Mesendoderm (in vitro differentiated cells): ENCODE measurements around the gene RPP40.

Experiments used
- DNase-seq: peaks from one replicate; pipeline ENCODE4 v3.0.0; 2013
- H2AK5ac ChIP-seq: 2 replicates; pipeline ENCODE4 v1.6.1; 2013; ENCODE audit warnings: low read length, inconsistent platforms
- H2BK120ac ChIP-seq: 2 replicates; pipeline ENCODE4 v1.6.1; 2013; ENCODE audit warnings: low read depth, mild to moderate bottlenecking, low read length, moderate library complexity, mixed read lengths
- H2BK15ac ChIP-seq: replicated peaks from 2 replicates; pipeline ENCODE4 v1.6.1; 2013; ENCODE audit warnings: low read depth, mild to moderate bottlenecking, moderate library complexity
- H2BK5ac ChIP-seq: 2 replicates; pipeline ENCODE4 v1.6.1; 2013; ENCODE audit warnings: low read length, inconsistent platforms
- H3K18ac ChIP-seq: 2 replicates; pipeline ENCODE4 v1.6.1; 2013; ENCODE audit warnings: mild to moderate bottlenecking, low read length, mixed read lengths
- H3K23ac ChIP-seq: one replicate; pipeline ENCODE4 v1.6.1; 2013; ENCODE audit warnings: low read length
- H3K27ac ChIP-seq: 2 replicates; pipeline ENCODE4 v1.5.1; 2013; ENCODE audit warnings: low read depth, mild to moderate bottlenecking, inconsistent platforms, low read length, moderate library complexity
- H3K27me3 ChIP-seq: 2 replicates; pipeline ENCODE4 v1.6.1; 2013; ENCODE audit warnings: low read length, control low read depth, mild to moderate bottlenecking, inconsistent platforms; ENCODE audit not compliant: insufficient read depth, poor library complexity
- H3K36me3 ChIP-seq: 2 replicates; pipeline ENCODE4 v1.6.1; 2013; ENCODE audit warnings: low read length, inconsistent platforms; ENCODE audit not compliant: control insufficient read depth, insufficient read depth
- H3K4ac ChIP-seq: one replicate; pipeline ENCODE4 v1.6.1; 2013; ENCODE audit warnings: low read depth, mild to moderate bottlenecking, low read length, moderate library complexity
- H3K4me1 ChIP-seq: 2 replicates; pipeline ENCODE4 v1.6.1; 2013; ENCODE audit warnings: low read depth, low read length, inconsistent platforms; ENCODE audit not compliant: control insufficient read depth
- H3K4me2 ChIP-seq: 2 replicates; pipeline ENCODE4 v1.6.1; 2013; ENCODE audit warnings: low read length
- H3K4me3 ChIP-seq: 2 replicates; pipeline ENCODE4 v1.5.1; 2013; ENCODE audit warnings: mild to moderate bottlenecking, low read length
- H3K56ac ChIP-seq: one replicate; pipeline ENCODE4 v1.6.1; 2013; ENCODE audit warnings: low read length
- H3K79me1 ChIP-seq: 2 replicates; pipeline ENCODE4 v1.6.1; 2013; ENCODE audit warnings: low read length, inconsistent platforms
- H3K79me2 ChIP-seq: 2 replicates; pipeline ENCODE4 v1.6.1; 2013; ENCODE audit warnings: mild to moderate bottlenecking, low read length; ENCODE audit not compliant: control insufficient read depth, insufficient read depth
- H3K9ac ChIP-seq: 2 replicates; pipeline ENCODE4 v1.6.1; 2013; ENCODE audit warnings: low read length, inconsistent platforms
- H4K5ac ChIP-seq: one replicate; pipeline ENCODE4 v1.6.1; 2013; ENCODE audit warnings: low read length
- H4K8ac ChIP-seq: one replicate; pipeline ENCODE4 v1.6.1; 2013; ENCODE audit warnings: low read depth, mild to moderate bottlenecking, control low read depth, low read length, moderate library complexity
- WGBS: extraction: QIAGEN DNeasy Blood & Tissue Kit; methylation state at CpG from one replicate; pipeline ENCODE4 v1.1.7; 2013; ENCODE audit warnings: low lambda C conversion rate, missing lambda C conversion rate; ENCODE audit not compliant: insufficient coverage; ENCODE audit errors: extremely low coverage; 5-methylcytosine and 5-hydroxymethylcytosine counted together

Gene RPP40

GRCh38 chr6:5028301-5028700 lies 24.5 kb upstream of the RPP40 start:
- no peaks in the 10 kb centered on the region for H3K36me3 ChIP-seq

GRCh38 chr6:5025911-5026819 lies 22.3 kb upstream of the RPP40 start:
- peak overlapping the region; percentile 67 for H2BK5ac ChIP-seq
- H2AK5ac ChIP-seq, result no peak overlapping the region
- peak overlapping the region; percentile 71 for H3K9ac ChIP-seq
- peak; percentile 89 for DNase-seq
- H3K79me2 ChIP-seq, result no peaks in the 10 kb centered on the region
- WGBS, result no CpG with 5 or more reads among the region's 35 CpGs
- H3K27me3 ChIP-seq, result no peaks in the 10 kb centered on the region
- peak overlapping the region; percentile 77 for H3K4me2 ChIP-seq
- no peaks in the 10 kb centered on the region for H3K79me1 ChIP-seq
- no peak overlapping the region for H4K8ac ChIP-seq
- no peak overlapping the region for H3K23ac ChIP-seq
- H3K18ac ChIP-seq, result peak overlapping the region; percentile 33
- peak overlapping the region; percentile 37 for H4K5ac ChIP-seq
- peak overlapping the region; percentile 62 for H3K4ac ChIP-seq
- H2BK15ac ChIP-seq, result peak overlapping the region; percentile 1
- peak overlapping the region; percentile 92 for H3K56ac ChIP-seq
- no peaks in the 10 kb centered on the region for H3K36me3 ChIP-seq
- H2BK120ac ChIP-seq, result peak overlapping the region; percentile 32
- peaks cover 2% of the 10 kb centered on the region for H3K4me1 ChIP-seq
- peak overlapping the region; percentile 58 for H3K4me3 ChIP-seq
- peak overlapping the region; percentile 70 for H3K27ac ChIP-seq

More at GRCh38 chr6:5028301-5028700, 24.5 kb upstream of the RPP40 start:
- no peak overlapping the region for H3K56ac ChIP-seq
- no peak overlapping the region for H4K8ac ChIP-seq
- no peak overlapping the region for H3K27ac ChIP-seq
- DNase-seq, result no peak
- no peaks in the 10 kb centered on the region for H3K27me3 ChIP-seq
- H3K79me2 ChIP-seq, result no peaks in the 10 kb centered on the region
- H3K23ac ChIP-seq, result no peak overlapping the region
- no peaks in the 10 kb centered on the region for H3K79me1 ChIP-seq
- no peak overlapping the region for H3K4me3 ChIP-seq
- no peak overlapping the region for H3K18ac ChIP-seq
- H3K4me1 ChIP-seq, result peaks cover 2% of the 10 kb centered on the region
- H4K5ac ChIP-seq, result no peak overlapping the region
- no CpG with 5 or more reads among the region's 7 CpGs for WGBS
- no peak overlapping the region for H3K4me2 ChIP-seq
- H2BK15ac ChIP-seq, result no peak overlapping the region
- no peak overlapping the region for H2AK5ac ChIP-seq
- H2BK120ac ChIP-seq, result no peak overlapping the region
- no peak overlapping the region for H3K4ac ChIP-seq
- no peak overlapping the region for H2BK5ac ChIP-seq
- H3K9ac ChIP-seq, result no peak overlapping the region

GRCh38 chr6:5023923-5024322 lies 20.1 kb upstream of the RPP40 start:
- WGBS, result no CpG with 5 or more reads among the region's 8 CpGs
- Histone ChIP-seq H3K4me3 (no peak overlapping the region), H3K4me1 (peaks cover 2% of the 10 kb centered on the region), H2BK5ac (no peak overlapping the region), H3K4me2 (no peak overlapping the region), H4K5ac (no peak overlapping the region), H3K27ac (no peak overlapping the region), H2BK15ac (no peak overlapping the region), H3K27me3 (no peaks in the 10 kb centered on the region), H3K79me2 (no peaks in the 10 kb centered on the region), H2AK5ac (no peak overlapping the region), H3K9ac (no peak overlapping the region), H4K8ac (no peak overlapping the region), H3K79me1 (no peaks in the 10 kb centered on the region), H3K56ac (no peak overlapping the region), H2BK120ac (no peak overlapping the region), H3K23ac (no peak overlapping the region), H3K4ac (no peak overlapping the region), H3K18ac (no peak overlapping the region), H3K36me3 (no peaks in the 10 kb centered on the region)
- DNase-seq, result no peak

GRCh38 chr6:5020142-5020541 lies 16.3 kb upstream of the RPP40 start:
- H3K36me3 ChIP-seq, result no peaks in the 10 kb centered on the region

GRCh38 chr6:5014072-5014561 lies 10.3 kb upstream of the RPP40 start:
- Histone ChIP-seq H3K9ac (no peak overlapping the region), H3K4ac (no peak overlapping the region), H3K4me1 (no peaks in the 10 kb centered on the region), H3K27ac (no peak overlapping the region), H4K8ac (no peak overlapping the region), H3K4me2 (no peak overlapping the region), H3K23ac (no peak overlapping the region), H3K56ac (no peak overlapping the region), H2BK15ac (no peak overlapping the region), H3K4me3 (no peak overlapping the region), H3K79me1 (no peaks in the 10 kb centered on the region), H2AK5ac (no peak overlapping the region), H2BK120ac (no peak overlapping the region), H4K5ac (no peak overlapping the region), H3K27me3 (no peaks in the 10 kb centered on the region), H3K36me3 (no peaks in the 10 kb centered on the region), H2BK5ac (no peak overlapping the region), H3K18ac (no peak overlapping the region), H3K79me2 (no peaks in the 10 kb centered on the region)
- no peak for DNase-seq
- no CpG with 5 or more reads among the region's 1 CpG for WGBS

More at GRCh38 chr6:5020142-5020541, 16.3 kb upstream of the RPP40 start:
- Histone ChIP-seq H2BK120ac (no peak overlapping the region), H3K27ac (no peak overlapping the region), H3K4me3 (no peak overlapping the region), H2AK5ac (no peak overlapping the region), H3K4me2 (no peak overlapping the region), H3K4ac (no peak overlapping the region), H3K4me1 (no peaks in the 10 kb centered on the region), H4K5ac (no peak overlapping the region), H3K79me2 (no peaks in the 10 kb centered on the region), H3K56ac (no peak overlapping the region), H2BK15ac (no peak overlapping the region), H2BK5ac (no peak overlapping the region), H3K79me1 (no peaks in the 10 kb centered on the region), H3K18ac (no peak overlapping the region), H3K9ac (no peak overlapping the region), H3K27me3 (no peaks in the 10 kb centered on the region), H4K8ac (no peak overlapping the region), H3K23ac (no peak overlapping the region)
- no CpG with 5 or more reads among the region's 8 CpGs for WGBS
- no peak for DNase-seq
